H1 (cell line): ENCODE measurements around the gene SNX3.

Experiments
- CTCF ChIP-seq, 3 experiments: IDR thresholded peaks; 1 replicate in 2 of 3; 2 replicates in 1 of 3; pipeline versions ENCODE4 v1.5.1 to v1.6.1; 2011; ENCODE audit warnings: low read length in 3 of 3, mild to moderate bottlenecking in 3 of 3, inconsistent platforms in 2 of 3, low read depth in 1 of 3, moderate library complexity in 1 of 3; ENCODE audit not compliant: insufficient read depth in 1 of 3; ENCODE audit errors: control extremely low read depth in 1 of 3
- EP300 ChIP-seq, 2 experiments: IDR thresholded peaks; 1 replicate in 1 of 2; 2 replicates in 1 of 2; pipeline ENCODE4 v1.6.1; 2011 to 2012; ENCODE audit warnings: low read depth in 2 of 2, low read length in 2 of 2, mild to moderate bottlenecking in 2 of 2, borderline replicate concordance in 1 of 2, inconsistent platforms in 1 of 2, moderate library complexity in 1 of 2
- EZH2 ChIP-seq: fragments of 200-600 bp; sonication (generic); IDR thresholded peaks from 2 replicates; pipeline ENCODE4 v1.7.1; 2012; ENCODE audit warnings: low read depth, mild to moderate bottlenecking, moderate library complexity, low read length, inconsistent platforms; ENCODE audit not compliant: severe bottlenecking
- TAF7 ChIP-seq: optimal IDR thresholded peaks from 2 replicates; pipeline ENCODE3; 2011; ENCODE audit warnings: low read depth, mild to moderate bottlenecking, inconsistent platforms, low read length, moderate library complexity, borderline replicate concordance
- YY1 ChIP-seq: IDR thresholded peaks from 2 replicates; pipeline ENCODE4 v1.6.1; 2011; ENCODE audit warnings: low read depth, mild to moderate bottlenecking, low read length

- TF ChIP-seq CTCF (IDR thresholded peaks at IDR 0.05; ENCODE audit: control extremely low read depth in 1 of 3, insufficient read depth in 1 of 3, low read depth in 1 of 3, low read length in 3 of 3) (no peak), EP300 (IDR thresholded peaks at IDR 0.05; ENCODE audit: borderline replicate concordance in 1 of 2, low read depth in 2 of 2, low read length in 2 of 2) (no peak), YY1 (no peak), TAF7 (no peak), EZH2 (no peak)
These were observed 27.9 kb upstream of the SNX3 start for GRCh38 chr6:108288742-108289141.
